ENCODE results near the gene GJB5. TPM values are rescaled to one million over a fixed set of nuclear protein-coding genes. Genes with fewer than 3 reads are reported as not detected.

GJB5 gene
- total RNA-seq, 3 donors from 2014 or later, result not detected

DNA sequence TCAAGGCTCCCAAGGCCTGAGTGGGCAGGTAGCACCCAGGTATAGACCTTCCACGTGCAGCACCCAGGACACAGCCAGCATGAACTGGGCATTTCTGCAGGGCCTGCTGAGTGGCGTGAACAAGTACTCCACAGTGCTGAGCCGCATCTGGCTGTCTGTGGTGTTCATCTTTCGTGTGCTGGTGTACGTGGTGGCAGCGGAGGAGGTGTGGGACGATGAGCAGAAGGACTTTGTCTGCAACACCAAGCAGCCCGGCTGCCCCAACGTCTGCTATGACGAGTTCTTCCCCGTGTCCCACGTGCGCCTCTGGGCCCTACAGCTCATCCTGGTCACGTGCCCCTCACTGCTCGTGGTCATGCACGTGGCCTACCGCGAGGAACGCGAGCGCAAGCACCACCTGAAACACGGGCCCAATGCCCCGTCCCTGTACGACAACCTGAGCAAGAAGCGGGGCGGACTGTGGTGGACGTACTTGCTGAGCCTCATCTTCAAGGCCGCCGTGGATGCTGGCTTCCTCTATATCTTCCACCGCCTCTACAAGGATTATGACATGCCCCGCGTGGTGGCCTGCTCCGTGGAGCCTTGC lies 6.4 kb downstream of the GJB5 start:
- no peaks in the 10 kb centered on the region for H3K36me3 ChIP-seq (ENCODE audit: low read depth)
- no peaks in the 10 kb centered on the region for H3K9me3 ChIP-seq
- ATAC-seq (no peak), DNase-seq (no peak)
- TF ChIP-seq, protein P1, sequence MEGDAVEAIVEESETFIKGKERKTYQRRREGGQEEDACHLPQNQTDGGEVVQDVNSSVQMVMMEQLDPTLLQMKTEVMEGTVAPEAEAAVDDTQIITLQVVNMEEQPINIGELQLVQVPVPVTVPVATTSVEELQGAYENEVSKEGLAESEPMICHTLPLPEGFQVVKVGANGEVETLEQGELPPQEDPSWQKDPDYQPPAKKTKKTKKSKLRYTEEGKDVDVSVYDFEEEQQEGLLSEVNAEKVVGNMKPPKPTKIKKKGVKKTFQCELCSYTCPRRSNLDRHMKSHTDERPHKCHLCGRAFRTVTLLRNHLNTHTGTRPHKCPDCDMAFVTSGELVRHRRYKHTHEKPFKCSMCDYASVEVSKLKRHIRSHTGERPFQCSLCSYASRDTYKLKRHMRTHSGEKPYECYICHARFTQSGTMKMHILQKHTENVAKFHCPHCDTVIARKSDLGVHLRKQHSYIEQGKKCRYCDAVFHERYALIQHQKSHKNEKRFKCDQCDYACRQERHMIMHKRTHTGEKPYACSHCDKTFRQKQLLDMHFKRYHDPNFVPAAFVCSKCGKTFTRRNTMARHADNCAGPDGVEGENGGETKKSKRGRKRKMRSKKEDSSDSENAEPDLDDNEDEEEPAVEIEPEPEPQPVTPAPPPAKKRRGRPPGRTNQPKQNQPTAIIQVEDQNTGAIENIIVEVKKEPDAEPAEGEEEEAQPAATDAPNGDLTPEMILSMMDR (IDR thresholded peaks at IDR 0.05), result no peak
- intact Hi-C loops (cut with DNase I, micrococcal nuclease), result no loop called here
- H3K4me1 ChIP-seq (ENCODE audit: low read depth), result no peaks in the 10 kb centered on the region
- H3K4me3 ChIP-seq, result no peak overlapping the region

DNA sequence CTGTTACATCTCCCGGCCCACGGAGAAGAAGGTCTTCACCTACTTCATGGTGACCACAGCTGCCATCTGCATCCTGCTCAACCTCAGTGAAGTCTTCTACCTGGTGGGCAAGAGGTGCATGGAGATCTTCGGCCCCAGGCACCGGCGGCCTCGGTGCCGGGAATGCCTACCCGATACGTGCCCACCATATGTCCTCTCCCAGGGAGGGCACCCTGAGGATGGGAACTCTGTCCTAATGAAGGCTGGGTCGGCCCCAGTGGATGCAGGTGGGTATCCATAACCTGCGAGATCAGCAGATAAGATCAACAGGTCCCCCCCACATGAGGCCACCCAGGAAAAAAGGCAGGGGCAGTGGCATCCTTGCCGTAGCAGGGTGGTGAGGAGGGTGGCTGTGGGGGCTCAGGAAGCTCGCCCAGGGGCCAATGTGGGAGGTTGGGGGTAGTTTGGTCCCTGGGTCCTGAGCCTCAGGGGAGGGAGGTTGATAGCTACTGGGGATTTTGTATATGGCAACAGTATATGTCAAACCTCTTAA lies 7.0 kb downstream of the GJB5 start:
- ATAC-seq, result no peak

DNA sequence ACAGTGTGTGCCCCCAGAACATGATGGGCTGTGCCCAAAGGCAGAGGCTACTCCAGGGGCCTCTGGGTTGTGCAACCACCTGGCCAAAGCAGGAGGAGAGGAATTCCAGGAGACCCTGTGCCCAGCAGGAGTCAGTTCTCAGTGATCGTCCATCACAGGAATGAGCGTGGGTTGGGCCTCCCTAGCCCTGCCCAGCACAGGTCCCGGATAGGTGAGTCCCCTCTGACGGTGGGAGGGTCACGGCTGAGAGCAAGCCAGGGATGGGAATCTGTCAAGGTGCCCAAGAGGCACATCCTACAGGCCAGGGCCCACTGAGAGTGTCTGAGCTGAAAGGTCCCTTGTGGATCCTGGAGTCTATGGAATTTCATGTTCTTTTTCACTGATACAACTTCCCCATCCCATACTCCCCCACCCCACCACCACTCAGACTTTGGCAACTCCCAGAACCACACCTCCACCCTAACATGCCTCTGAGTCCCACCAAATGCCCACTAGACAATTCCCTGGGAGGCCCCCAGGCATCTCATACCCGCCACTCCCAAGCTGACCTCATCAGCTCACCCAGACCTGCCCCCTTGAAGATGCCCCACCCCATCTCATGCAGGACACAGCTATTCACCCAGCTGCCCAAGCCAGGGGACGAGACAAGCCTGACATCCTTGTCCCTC lies 7.8 kb downstream of the GJB5 start:
- Histone ChIP-seq H3K9me3 (no peaks in the 10 kb centered on the region), H3K4me3 (no peak overlapping the region), H3K4me1 (ENCODE audit: low read depth) (no peaks in the 10 kb centered on the region), H3K36me3 (ENCODE audit: low read depth) (no peaks in the 10 kb centered on the region)
- TF ChIP-seq, protein P1 (IDR thresholded peaks at IDR 0.05), result no peak
- no peak for DNase-seq
- ATAC-seq, result no peak
- intact Hi-C loops (cut with DNase I, micrococcal nuclease), result no loop called here

More for the DNA sequence above, 7.0 kb downstream of the GJB5 start:
- no peak overlapping the region for H3K4me3 ChIP-seq
- TF ChIP-seq, protein P1 (IDR thresholded peaks at IDR 0.05), result no peak
- intact Hi-C loops (cut with DNase I, micrococcal nuclease), result no loop called here
- no peaks in the 10 kb centered on the region for H3K9me3 ChIP-seq
- no peak for DNase-seq
- no peaks in the 10 kb centered on the region for H3K36me3 ChIP-seq (ENCODE audit: low read depth)
- H3K4me1 ChIP-seq (ENCODE audit: low read depth), result no peaks in the 10 kb centered on the region

DNA sequence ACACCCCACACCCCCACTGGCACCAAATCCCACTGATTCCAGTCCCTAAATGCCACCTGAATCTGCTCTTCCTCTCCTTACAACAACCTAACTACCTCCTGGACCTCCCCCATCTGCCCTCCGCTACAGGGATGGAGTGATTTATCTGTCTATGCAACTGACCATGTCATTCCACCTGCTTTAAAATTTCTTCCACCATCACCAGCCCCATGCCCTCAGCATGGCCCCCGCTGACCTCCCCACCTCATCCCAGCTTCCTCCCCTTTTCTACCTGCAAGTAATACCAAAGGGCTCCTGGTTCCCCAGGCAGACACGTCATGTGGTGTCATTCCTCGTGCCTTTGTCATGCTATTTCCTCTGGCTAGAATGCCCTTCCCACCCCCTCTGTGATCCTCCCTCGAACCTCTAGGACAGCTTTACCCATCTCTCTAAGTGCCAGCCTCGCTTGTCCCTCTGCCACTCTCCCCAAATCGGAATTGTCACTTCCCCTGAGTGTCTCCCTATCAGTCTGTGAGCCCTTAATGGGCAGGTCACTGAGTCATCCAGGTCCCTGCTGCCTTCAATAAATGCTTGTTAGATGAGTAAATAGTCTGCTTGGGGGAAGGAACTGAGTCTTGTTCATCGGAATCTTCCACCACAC lies 8.4 kb downstream of the GJB5 start:
- intact Hi-C loops (cut with DNase I, micrococcal nuclease), result no loop called here
- H3K36me3 ChIP-seq (ENCODE audit: low read depth), result no peaks in the 10 kb centered on the region
- no peaks in the 10 kb centered on the region for H3K4me1 ChIP-seq (ENCODE audit: low read depth)
- TF ChIP-seq, protein P1 (IDR thresholded peaks at IDR 0.05), result no peak
- no peak overlapping the region for H3K4me3 ChIP-seq
- H3K9me3 ChIP-seq, result no peaks in the 10 kb centered on the region
- no peak for DNase-seq
- peak; percentile 54 for ATAC-seq

DNA sequence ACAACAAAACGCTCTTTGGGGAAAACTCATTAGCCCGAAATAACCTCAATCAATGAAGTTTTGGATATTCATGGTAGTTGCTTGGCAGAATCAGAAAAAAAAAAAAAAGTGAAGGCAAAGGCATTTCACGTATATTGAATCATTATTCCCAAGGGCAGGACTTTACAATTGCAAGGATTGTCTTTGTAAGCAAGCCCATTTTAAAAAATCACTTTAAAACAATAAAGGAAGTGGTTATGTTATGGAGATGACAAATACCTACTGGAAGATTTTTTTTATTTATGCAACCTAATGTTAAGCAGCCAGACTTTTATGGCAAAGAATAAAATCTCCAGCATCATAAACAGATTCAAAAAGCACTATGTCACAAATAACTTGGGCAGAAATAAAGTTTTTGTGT lies 14.0 kb downstream of the GJB5 start:
- TF ChIP-seq, protein P1 (IDR thresholded peaks at IDR 0.05), result no peak
- H3K4me3 ChIP-seq, result no peak overlapping the region
- ATAC-seq (no peak), DNase-seq (no peak)
- intact Hi-C loops (cut with DNase I, micrococcal nuclease), result no loop called here
- no peaks in the 10 kb centered on the region for H3K9me3 ChIP-seq
- no peaks in the 10 kb centered on the region for H3K4me1 ChIP-seq (ENCODE audit: low read depth)
- no peaks in the 10 kb centered on the region for H3K36me3 ChIP-seq (ENCODE audit: low read depth)
